H1 (cell line): ENCODE results near the gene CEMIP2. TPM values are rescaled to one million over a fixed set of nuclear protein-coding genes. Genes with fewer than 3 reads are reported as not detected.

ENCODE experiments used
- CTCF ChIA-PET: fragments of 300-600 bp; sonication (Branson Sonifier 250); formaldehyde crosslinking; loops from one replicate; lab custom pipeline; 2021; ENCODE audit not compliant: partially characterized antibody; lab: Charles Lee
- POLR2A ChIA-PET: fragments of 300-600 bp; sonication (Branson Sonifier 250); formaldehyde crosslinking; loops from one replicate; lab custom pipeline; 2021; ENCODE audit warnings: inconsistent platforms; ENCODE audit not compliant: partially characterized antibody; lab: Charles Lee
- DNase-seq, 2 experiments: peaks; one replicate each; pipeline versions ENCODE4 v3.0.0 to v3.0.0-alpha.2; 2010 to 2022; ENCODE audit warnings: low spot score in 2 of 2, low read depth in 1 of 2, mixed read lengths in 1 of 2
- FAIRE-seq: peaks from 2 replicates; lab custom pipeline; 2011; peaks lifted over from hg19 to GRCh38; lab: Jason Lieb, UNC
- H2AFZ ChIP-seq: 2 replicates; pipeline ENCODE4 v1.8.1; 2012; ENCODE audit warnings: low read length, inconsistent platforms
- H2AK5ac ChIP-seq: 2 replicates; pipeline ENCODE4 v1.6.1; 2013; ENCODE audit warnings: low read depth, low read length
- H2BK120ac ChIP-seq: replicated peaks from 2 replicates; pipeline ENCODE3; 2013; ENCODE audit warnings: low read depth, low read length, inconsistent platforms
- H2BK12ac ChIP-seq: 2 replicates; pipeline ENCODE4 v1.6.1; 2013; ENCODE audit warnings: low read depth, low read length
- H2BK15ac ChIP-seq: 2 replicates; pipeline ENCODE4 v1.6.1; 2013; ENCODE audit warnings: low read length
- H2BK20ac ChIP-seq: 2 replicates; pipeline ENCODE4 v1.6.1; 2013; ENCODE audit warnings: low read length
- H2BK5ac ChIP-seq: 2 replicates; pipeline ENCODE4 v1.6.1; 2013; ENCODE audit warnings: low read depth, low read length
- H3K14ac ChIP-seq: 2 replicates; pipeline ENCODE4 v1.6.1; 2013; ENCODE audit warnings: inconsistent platforms; ENCODE audit not compliant: insufficient read length
- H3K18ac ChIP-seq: 2 replicates; pipeline ENCODE4 v1.6.1; 2013; ENCODE audit warnings: low read length; ENCODE audit errors: extremely low read depth
- H3K23ac ChIP-seq: 2 replicates; pipeline ENCODE4 v1.6.1; 2013; ENCODE audit warnings: inconsistent platforms; ENCODE audit not compliant: insufficient read length
- H3K23me2 ChIP-seq: 2 replicates; pipeline ENCODE4 v1.6.1; 2013; ENCODE audit warnings: low read depth, low read length
- H3K27ac ChIP-seq: 2 replicates; pipeline ENCODE4 v1.6.1; 2011; ENCODE audit warnings: low read depth, low read length, inconsistent platforms
- H3K27me3 ChIP-seq, 4 experiments: replicated peaks in 1 of 4; 1 replicate in 1 of 4; 2 replicates in 3 of 4; pipeline versions ENCODE4 v1.6.1 to v1.8.1; 2011 to 2013; ENCODE audit warnings: low read length in 3 of 4, mild to moderate bottlenecking in 3 of 4, inconsistent platforms in 2 of 4, mixed read lengths in 2 of 4, moderate library complexity in 1 of 4; ENCODE audit not compliant: control insufficient read depth in 3 of 4, insufficient read depth in 3 of 4; ENCODE audit errors: extremely low read depth in 1 of 4
- H3K36me3 ChIP-seq, 4 experiments: 2 replicates each; pipeline versions ENCODE4 v1.6.1 to v1.8.1; 2011 to 2013; ENCODE audit warnings: mild to moderate bottlenecking in 4 of 4, low read length in 3 of 4, moderate library complexity in 2 of 4, control low read depth in 1 of 4, inconsistent platforms in 1 of 4; ENCODE audit not compliant: insufficient read depth in 4 of 4, control insufficient read depth in 2 of 4
- H3K4ac ChIP-seq: replicated peaks from 2 replicates; pipeline ENCODE3; 2013; ENCODE audit warnings: low read length, low read depth, mixed read lengths, inconsistent platforms; ENCODE audit not compliant: insufficient read length
- H3K4me1 ChIP-seq, 4 experiments: replicated peaks in 1 of 4; 1 replicate in 1 of 4; 2 replicates in 3 of 4; pipeline versions ENCODE4 v1.6.1 to v1.8.1; 2011 to 2013; ENCODE audit warnings: low read length in 3 of 4, inconsistent platforms in 2 of 4, mixed read lengths in 1 of 4; ENCODE audit not compliant: insufficient read depth in 4 of 4, control insufficient read depth in 3 of 4
- H3K4me2 ChIP-seq, 2 experiments: 2 replicates each; pipeline versions ENCODE4 v1.6.1 to v1.8.1; 2011 to 2013; ENCODE audit warnings: low read depth in 2 of 2, low read length in 2 of 2, control low read depth in 1 of 2, inconsistent platforms in 1 of 2, mild to moderate bottlenecking in 1 of 2; ENCODE audit not compliant: insufficient read depth in 1 of 2
- H3K4me3 ChIP-seq, 4 experiments: fragments of 200-600, 300-600 bp in 1 of 4; sonication (generic), shearing (Covaris generic), sonication (Bioruptor Twin) in 1 of 4; 2 replicates each; pipeline versions ENCODE4 v1.5.1 to v1.8.1; 2011 to 2016; ENCODE audit warnings: low read length in 4 of 4, low read depth in 3 of 4, control low read depth in 2 of 4, inconsistent platforms in 2 of 4, mild to moderate bottlenecking in 2 of 4, mixed read lengths in 1 of 4, moderate library complexity in 1 of 4; ENCODE audit not compliant: insufficient read depth in 2 of 4; ENCODE audit errors: extremely low read depth in 1 of 4
- H3K56ac ChIP-seq: replicated peaks from 2 replicates; pipeline ENCODE3; 2013; ENCODE audit warnings: low read depth, mild to moderate bottlenecking, mixed read lengths, low read length, inconsistent platforms; ENCODE audit not compliant: insufficient read length
- H3K79me1 ChIP-seq: 2 replicates; pipeline ENCODE4 v1.6.1; 2013; ENCODE audit warnings: low read depth, low read length, control low read depth
- H3K79me2 ChIP-seq, 2 experiments: 2 replicates each; pipeline versions ENCODE4 v1.6.1 to v1.8.1; 2012 to 2013; ENCODE audit warnings: low read length in 2 of 2, mild to moderate bottlenecking in 2 of 2, inconsistent platforms in 1 of 2; ENCODE audit not compliant: insufficient read depth in 2 of 2, control insufficient read depth in 1 of 2
- H3K9ac ChIP-seq, 4 experiments: replicated peaks in 1 of 4; 1 replicate in 1 of 4; 2 replicates in 3 of 4; pipeline versions ENCODE4 v1.6.1 to v1.8.1; 2011 to 2013; ENCODE audit warnings: low read depth in 3 of 4, low read length in 3 of 4, control low read depth in 2 of 4, mild to moderate bottlenecking in 2 of 4, moderate library complexity in 2 of 4, inconsistent platforms in 1 of 4; ENCODE audit errors: extremely low read depth in 1 of 4
- H3K9me3 ChIP-seq, 2 experiments: 2 replicates each; pipeline versions ENCODE4 v1.6.1 to v1.8.1; 2012 to 2013; ENCODE audit warnings: mild to moderate bottlenecking in 2 of 2, moderate library complexity in 2 of 2, control low read depth in 1 of 2, inconsistent platforms in 1 of 2, low read depth in 1 of 2, low read length in 1 of 2, mixed read lengths in 1 of 2; ENCODE audit not compliant: insufficient read depth in 2 of 2
- H4K20me1 ChIP-seq, 2 experiments: replicated peaks in 1 of 2; 2 replicates each; pipeline versions ENCODE3 to v1.8.1; 2011 to 2013; ENCODE audit warnings: inconsistent platforms in 2 of 2, low read length in 2 of 2, mild to moderate bottlenecking in 1 of 2; ENCODE audit not compliant: insufficient read depth in 2 of 2, control insufficient read depth in 1 of 2
- H4K5ac ChIP-seq: 2 replicates; pipeline ENCODE4 v1.6.1; 2013; ENCODE audit warnings: low read length, low read depth, mixed read lengths, inconsistent platforms; ENCODE audit not compliant: insufficient read length
- H4K8ac ChIP-seq: 2 replicates; pipeline ENCODE4 v1.8.0; 2013; ENCODE audit warnings: mild to moderate bottlenecking, moderate library complexity, low read length, inconsistent platforms; ENCODE audit not compliant: insufficient read depth; ENCODE audit errors: extremely low read depth
- H4K91ac ChIP-seq: replicated peaks from 2 replicates; pipeline ENCODE3; 2013; ENCODE audit warnings: low read length, mixed read lengths, inconsistent platforms; ENCODE audit not compliant: insufficient read length
- CEBPB ChIP-seq: IDR thresholded peaks from 2 replicates; pipeline ENCODE4 v1.6.1; 2012; ENCODE audit warnings: low read depth, low read length
- CHD2 ChIP-seq: IDR thresholded peaks from 2 replicates; pipeline ENCODE4 v1.6.1; 2012; ENCODE audit warnings: low read length, improper control_type of control experiment
- WGBS, 2 experiments: shearing (Covaris generic) in 1 of 2; methylation state at CpG; one replicate each; pipeline versions ENCODE4 v1.1.6 to v1.1.7; 2013 to 2015; ENCODE audit warnings: low lambda C conversion rate in 2 of 2, mixed read lengths in 2 of 2, inconsistent platforms in 1 of 2, low coverage in 1 of 2, missing lambda C conversion rate in 1 of 2; ENCODE audit not compliant: insufficient replicate concordance in 2 of 2, insufficient coverage in 1 of 2, insufficient read length in 1 of 2; ENCODE audit errors: extremely low coverage in 1 of 2, missing lambda C conversion rate in 1 of 2; 5-methylcytosine and 5-hydroxymethylcytosine counted together
- polyA plus RNA-seq, 7 experiments: library from polyadenylated mRNA; depleted of rRNA in 3 of 7; stranded (reverse) in 5 of 7; unstranded in 2 of 7; fragments of >200 nt in 5 of 7; fragments of 200-250 nt in 2 of 7; gene quantifications; 1 replicate in 5 of 7; 2 replicates in 1 of 7; 4 replicates in 1 of 7; pipeline versions ENCODE4 v1.2.1 to v1.2.3, GENCODE V29; 2011 to 2013; ENCODE audit warnings: missing spikeins in 2 of 7, mixed read lengths in 2 of 7
- total RNA-seq: library from RNA; stranded (reverse); fragmentation: NEBNext Ultra II Directional; extraction: Animal tissue kit (Norgen Biotek cat#: 25700); gene quantifications from 2 replicates; pipeline ENCODE4 v1.2.1, GENCODE V29; 2021

The CEMIP2 gene
- total and polyA plus RNA-seq, 2 of the 8 experiments (the other 6 are each of a cell fraction or from before 2014, with no cell fraction given): 25.2 to 52.1 TPM

DNA sequence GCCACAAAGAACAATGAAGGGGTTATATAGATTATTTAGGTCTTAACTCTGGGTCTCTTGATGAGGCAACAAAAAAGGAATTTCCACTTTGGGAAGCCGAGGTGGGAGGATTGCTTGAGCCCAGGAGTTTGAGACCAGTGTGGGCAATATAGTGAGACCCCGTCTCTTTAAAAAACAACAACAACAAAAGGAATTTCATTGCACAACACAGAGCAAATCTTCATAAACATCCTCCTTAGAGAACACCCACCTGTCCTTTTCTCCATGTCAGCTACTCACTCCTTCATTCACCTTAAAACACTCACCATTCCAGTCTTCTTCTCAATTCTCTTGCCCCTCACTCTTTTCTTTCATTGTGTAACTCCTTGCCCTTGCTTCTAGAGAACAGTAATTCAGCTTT is 39.8 kb upstream of the CEMIP2 start:
- H3K9me3 ChIP-seq: no peaks in the 10 kb centered on the region
- H3K4me3 ChIP-seq: no peak overlapping the region
- no peak overlapping the region for H3K9ac ChIP-seq
- H4K20me1 ChIP-seq: no peaks in the 10 kb centered on the region
- TF ChIP-seq CEBPB (peak; percentile 51; the same call in 1 of the 2 replicates), CHD2 (no peak)
- 0 out of 2 replicates have a peak, but pooled peaks cover 1% of the 10 kb centered on the region for H3K23me2 ChIP-seq
- H3K18ac ChIP-seq: no peak overlapping the region
- H2BK20ac ChIP-seq: no peak overlapping the region
- no peak for FAIRE-seq
- H2BK12ac ChIP-seq: no peak overlapping the region
- no peak overlapping the region for H2BK5ac ChIP-seq
- H2BK15ac ChIP-seq: no peak overlapping the region
- H4K8ac ChIP-seq: no peak overlapping the region
- no peaks in the 10 kb centered on the region for H3K4me1 ChIP-seq
- 90% methylated on average over 2 of the region's 2 CpGs; no CpG with 5 or more reads in 1 of the 2 experiments for WGBS, 2 experiments
- no peak overlapping the region for H4K5ac ChIP-seq
- no peak overlapping the region for H3K4ac ChIP-seq
- H2AK5ac ChIP-seq: no peak overlapping the region
- no peak overlapping the region for H3K27ac ChIP-seq
- no peak for DNase-seq
- H3K36me3 ChIP-seq: no peaks in the 10 kb centered on the region
- H3K14ac ChIP-seq: no peak overlapping the region
- no peaks in the 10 kb centered on the region for H3K79me2 ChIP-seq
- ChIA-PET POLR2A (no interaction called here), CTCF (interaction anchor here (1.3 to 5.9 kb wide), 7 partner anchors 10 to 231 kb away, joined by 3 to 67 read pairs (median 11); no protein-coding TSS in a partner anchor)
- no peaks in the 10 kb centered on the region for H3K79me1 ChIP-seq
- H2BK120ac ChIP-seq: no peak overlapping the region
- H3K23ac ChIP-seq: no peak overlapping the region
- H3K27me3 ChIP-seq: no peaks in the 10 kb centered on the region
- no peak overlapping the region for H3K56ac ChIP-seq
- H3K4me2 ChIP-seq: no peak overlapping the region
- no peak overlapping the region for H4K91ac ChIP-seq
- no peak overlapping the region for H2AFZ ChIP-seq
